Karpas-422 (cell line): ENCODE measurements around the gene POU3F3. TPM values are rescaled to one million over a fixed set of nuclear protein-coding genes. Genes with fewer than 3 reads are reported as not detected.

ENCODE experiments used
- DNase-seq: peaks from one replicate; pipeline ENCODE4 v3.0.0-alpha.2; 2015
- H2AFZ ChIP-seq: fragments of 200-600 bp; sonication (generic); 2 replicates; pipeline ENCODE4 v1.6.1; 2014; ENCODE audit warnings: antibody characterized with exemption, low read length, mixed read lengths
- H3K27ac ChIP-seq: fragments of 200-600 bp; sonication (generic); 2 replicates; pipeline ENCODE4 v1.5.1; 2014; ENCODE audit warnings: mild to moderate bottlenecking, low read length, moderate library complexity
- H3K27me3 ChIP-seq: fragments of 200-600 bp; sonication (generic); 2 replicates; pipeline ENCODE4 v1.6.1; 2014; ENCODE audit warnings: low read length, mixed read lengths
- H3K36me3 ChIP-seq: fragments of 200-600 bp; sonication (generic); 2 replicates; pipeline ENCODE4 v1.6.1; 2014; ENCODE audit warnings: low read length, mixed read lengths; ENCODE audit not compliant: insufficient read depth
- H3K4me1 ChIP-seq: fragments of 200-600 bp; sonication (generic); 2 replicates; pipeline ENCODE4 v1.6.1; 2014; ENCODE audit warnings: mild to moderate bottlenecking, low read length, mixed read lengths
- H3K4me2 ChIP-seq: fragments of 200-600 bp; sonication (generic); 2 replicates; pipeline ENCODE4 v1.6.1; 2014; ENCODE audit warnings: low read length, low read depth, mild to moderate bottlenecking; ENCODE audit not compliant: poor library complexity, severe bottlenecking
- H3K4me3 ChIP-seq: fragments of 200-600 bp; sonication (generic); 2 replicates; pipeline ENCODE4 v1.5.1; 2014; ENCODE audit warnings: mild to moderate bottlenecking, antibody characterized with exemption, low read length, mixed read lengths
- H3K79me2 ChIP-seq: fragments of 200-600 bp; sonication (generic); 2 replicates; pipeline ENCODE4 v1.6.1; 2014; ENCODE audit warnings: mild to moderate bottlenecking, low read length, mixed read lengths
- H3K9ac ChIP-seq: fragments of 200-600 bp; sonication (generic); 2 replicates; pipeline ENCODE4 v1.6.0; 2014; ENCODE audit warnings: low read length
- H3K9me2 ChIP-seq: fragments of 200-600 bp; sonication (generic), shearing (Covaris generic); replicated peaks from 2 replicates; pipeline ENCODE4 v1.6.0; 2014; ENCODE audit warnings: mild to moderate bottlenecking, low read length, moderate library complexity; ENCODE audit not compliant: insufficient read depth
- H3K9me3 ChIP-seq: fragments of 300-700, 200-600 bp; sonication (generic); 2 replicates; pipeline ENCODE4 v1.6.1; 2014; ENCODE audit warnings: low read length, mixed read lengths
- H4K20me1 ChIP-seq: fragments of 200-600 bp; sonication (generic); 2 replicates; pipeline ENCODE4 v1.6.1; 2014; ENCODE audit warnings: mild to moderate bottlenecking, antibody characterized with exemption, low read length, low read depth; ENCODE audit not compliant: insufficient read depth
- total RNA-seq: library from RNA; depleted of rRNA; stranded (reverse); fragments of >200 nt; shearing (Covaris generic); gene quantifications from 2 replicates; pipeline ENCODE4 v1.2.3, GENCODE V29; 2014; ENCODE audit warnings: low replicate concordance

Gene POU3F3
- total RNA-seq, 1 experiment from 2014 or later = not detected

GRCh38 chr2:104887676-104888075, 33.8 kb downstream of the POU3F3 start:
- H3K9ac ChIP-seq = no peak overlapping the region
- DNase-seq = no peak
- no peaks in the 10 kb centered on the region for H4K20me1 ChIP-seq
- no peaks in the 10 kb centered on the region for H3K9me2 ChIP-seq
- H3K36me3 ChIP-seq = no peaks in the 10 kb centered on the region
- H3K9me3 ChIP-seq = no peaks in the 10 kb centered on the region
- H3K4me3 ChIP-seq = no peak overlapping the region
- H3K4me2 ChIP-seq = no peak overlapping the region
- H3K27ac ChIP-seq = no peak overlapping the region
- no peak overlapping the region for H2AFZ ChIP-seq
- H3K79me2 ChIP-seq = no peaks in the 10 kb centered on the region
- H3K27me3 ChIP-seq = no peaks in the 10 kb centered on the region
- H3K4me1 ChIP-seq = no peaks in the 10 kb centered on the region

DNA sequence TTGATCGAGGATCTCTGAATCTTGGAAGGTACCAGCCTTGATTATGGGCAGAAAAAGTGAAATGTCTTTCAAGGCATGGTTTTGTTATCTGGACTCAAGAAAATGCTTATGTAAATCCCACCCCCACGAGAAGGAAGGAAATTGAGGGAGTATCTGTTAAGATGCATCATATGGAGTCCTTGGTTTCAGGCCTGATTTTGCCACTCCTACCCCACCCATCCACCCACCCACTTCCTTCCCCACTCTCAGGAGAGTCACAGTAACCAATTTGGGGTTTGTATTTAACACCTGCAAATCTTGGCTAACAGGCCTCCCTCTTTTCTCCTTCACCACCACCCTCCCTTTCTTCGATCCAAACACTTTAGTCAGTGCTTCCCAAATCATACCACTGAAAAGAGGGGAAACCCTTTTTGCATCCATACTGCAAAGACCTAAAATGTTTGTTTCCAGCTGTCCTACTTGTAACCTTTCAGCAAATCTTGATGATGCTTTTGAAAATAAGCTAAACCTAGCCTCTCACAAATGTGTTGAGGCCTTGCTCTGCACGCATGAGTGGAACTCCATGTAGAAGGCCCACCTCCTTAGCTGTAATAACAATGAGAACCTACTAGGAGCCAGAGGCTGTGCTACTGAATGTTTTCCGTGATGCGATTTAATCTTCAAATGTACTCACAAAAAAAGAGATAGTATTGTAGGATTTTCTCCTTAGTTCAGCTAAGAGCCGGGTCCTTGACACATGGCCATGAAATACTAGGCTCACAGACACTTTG, 34.8 kb downstream of the POU3F3 start:
- 0 out of 2 replicates have a peak overlapping the region, but pooled peaks have one; percentile 21 for H2AFZ ChIP-seq
- H3K4me3 ChIP-seq = no peak overlapping the region

DNA sequence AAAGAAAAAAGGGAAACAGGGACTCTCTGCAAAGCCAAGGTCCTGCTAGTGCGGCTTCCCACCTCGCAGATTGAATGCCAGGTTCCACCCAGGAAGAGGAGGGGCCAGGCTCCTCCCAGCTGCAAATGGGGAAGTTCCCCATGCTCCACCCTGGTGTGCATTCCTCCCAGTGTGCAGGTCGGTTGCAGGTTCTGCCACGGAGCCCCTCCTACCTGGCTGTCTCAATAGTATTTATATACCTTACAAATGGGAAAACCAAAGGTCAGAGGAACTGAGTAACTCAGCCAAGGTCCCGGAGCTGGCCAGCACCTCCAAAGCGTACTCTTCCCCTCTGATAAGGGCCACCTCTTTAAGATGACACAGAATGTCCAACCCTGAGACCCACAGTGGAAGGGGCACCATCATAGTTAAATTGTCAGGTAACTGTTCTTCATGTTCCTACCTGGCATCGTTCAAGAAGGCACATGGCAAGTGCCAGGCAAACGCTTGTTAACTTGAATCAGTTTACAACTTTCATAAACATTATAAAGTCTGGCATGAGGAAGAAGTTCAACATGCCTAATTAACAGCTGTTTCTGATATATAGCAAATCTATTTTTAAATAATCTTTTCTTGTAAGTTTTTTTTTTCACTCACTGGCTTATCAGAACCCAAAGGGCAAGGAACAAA, 35.5 kb downstream of the POU3F3 start:
- Histone ChIP-seq H3K27ac (no peak overlapping the region), H3K4me3 (no peak overlapping the region), H3K4me1 (no peaks in the 10 kb centered on the region), H3K9me3 (no peaks in the 10 kb centered on the region), H2AFZ (0 out of 2 replicates have a peak overlapping the region, but pooled peaks have one; percentile 21), H3K4me2 (no peak overlapping the region), H4K20me1 (no peaks in the 10 kb centered on the region), H3K27me3 (no peaks in the 10 kb centered on the region), H3K9ac (no peak overlapping the region), H3K79me2 (no peaks in the 10 kb centered on the region), H3K9me2 (no peaks in the 10 kb centered on the region), H3K36me3 (no peaks in the 10 kb centered on the region)
- DNase-seq = no peak

More for the DNA sequence above, 34.8 kb downstream of the POU3F3 start:
- Histone ChIP-seq H3K27ac (no peak overlapping the region), H3K9ac (no peak overlapping the region), H3K79me2 (no peaks in the 10 kb centered on the region), H3K9me2 (no peaks in the 10 kb centered on the region), H3K4me2 (no peak overlapping the region), H4K20me1 (no peaks in the 10 kb centered on the region), H3K4me1 (no peaks in the 10 kb centered on the region), H3K9me3 (no peaks in the 10 kb centered on the region), H3K36me3 (no peaks in the 10 kb centered on the region), H3K27me3 (no peaks in the 10 kb centered on the region)
- no peak for DNase-seq

DNA sequence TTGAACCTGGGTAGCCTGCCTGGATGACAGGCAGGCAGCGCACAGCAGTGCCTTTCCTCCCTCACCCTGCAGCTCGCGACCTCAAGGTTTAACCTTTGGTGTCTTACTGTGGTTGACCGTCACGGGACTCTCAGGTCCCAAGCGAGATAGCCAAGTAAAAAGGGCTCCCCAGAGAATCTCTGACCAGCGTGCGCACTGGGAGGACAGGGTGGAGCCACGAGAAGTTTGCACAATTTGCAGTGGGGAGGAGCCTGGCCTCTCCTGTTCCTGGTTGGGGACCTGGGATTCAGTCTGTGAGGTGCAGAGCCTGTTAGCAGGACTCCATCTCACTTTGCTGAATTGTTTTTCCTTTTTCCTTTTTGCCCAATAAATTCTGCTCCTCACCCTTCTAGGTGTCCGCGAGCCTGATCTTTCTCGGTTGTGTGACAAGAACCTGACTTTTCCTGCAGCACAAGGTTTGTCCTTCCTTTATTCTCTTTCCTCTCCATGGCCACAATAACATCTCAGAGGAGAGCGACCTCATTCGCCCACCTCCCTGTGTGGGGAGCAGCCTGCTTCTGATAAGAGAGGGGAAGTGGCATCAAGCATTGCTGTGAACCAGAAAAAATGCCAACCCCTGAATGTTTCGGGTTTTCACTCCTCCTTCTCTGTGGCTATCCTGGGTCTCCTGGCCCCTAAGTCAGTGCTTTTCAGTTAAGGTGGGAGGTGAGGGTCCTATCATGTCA, 36.2 kb downstream of the POU3F3 start:
- no peak overlapping the region for H3K9ac ChIP-seq
- H2AFZ ChIP-seq = no peak overlapping the region
- H3K79me2 ChIP-seq = no peaks in the 10 kb centered on the region
- no peaks in the 10 kb centered on the region for H3K9me3 ChIP-seq
- H3K4me1 ChIP-seq = no peaks in the 10 kb centered on the region
- H4K20me1 ChIP-seq = no peaks in the 10 kb centered on the region
- no peak for DNase-seq
- H3K9me2 ChIP-seq = no peaks in the 10 kb centered on the region
- H3K27me3 ChIP-seq = no peaks in the 10 kb centered on the region
- no peak overlapping the region for H3K4me2 ChIP-seq
- H3K4me3 ChIP-seq = no peak overlapping the region
- H3K36me3 ChIP-seq = no peaks in the 10 kb centered on the region
- H3K27ac ChIP-seq = no peak overlapping the region

DNA sequence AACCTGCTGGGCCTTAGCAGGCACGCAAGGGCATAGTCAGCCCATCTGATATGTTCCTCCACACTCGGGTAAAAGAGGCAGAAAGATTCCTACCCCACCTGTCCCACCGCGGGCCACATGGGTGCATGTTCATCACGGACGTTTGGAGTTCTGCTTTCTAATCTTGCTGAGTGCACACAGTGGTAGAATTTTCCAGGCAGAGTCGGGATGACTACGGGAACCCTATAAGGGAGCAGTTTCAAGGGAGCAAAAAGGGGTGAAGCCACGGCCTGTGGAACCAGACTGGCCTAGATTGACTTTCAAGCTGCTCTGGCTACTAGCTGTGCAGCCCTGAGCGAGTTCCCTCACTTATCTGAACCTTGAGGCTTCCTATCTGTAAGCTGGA, 36.8 kb downstream of the POU3F3 start:
- Histone ChIP-seq H3K9ac (no peak overlapping the region), H2AFZ (no peak overlapping the region), H3K9me3 (no peaks in the 10 kb centered on the region), H3K4me2 (no peak overlapping the region), H3K79me2 (no peaks in the 10 kb centered on the region), H3K27me3 (no peaks in the 10 kb centered on the region), H3K9me2 (no peaks in the 10 kb centered on the region), H4K20me1 (no peaks in the 10 kb centered on the region), H3K4me1 (no peaks in the 10 kb centered on the region), H3K27ac (no peak overlapping the region), H3K36me3 (no peaks in the 10 kb centered on the region), H3K4me3 (no peak overlapping the region)
- no peak for DNase-seq

DNA sequence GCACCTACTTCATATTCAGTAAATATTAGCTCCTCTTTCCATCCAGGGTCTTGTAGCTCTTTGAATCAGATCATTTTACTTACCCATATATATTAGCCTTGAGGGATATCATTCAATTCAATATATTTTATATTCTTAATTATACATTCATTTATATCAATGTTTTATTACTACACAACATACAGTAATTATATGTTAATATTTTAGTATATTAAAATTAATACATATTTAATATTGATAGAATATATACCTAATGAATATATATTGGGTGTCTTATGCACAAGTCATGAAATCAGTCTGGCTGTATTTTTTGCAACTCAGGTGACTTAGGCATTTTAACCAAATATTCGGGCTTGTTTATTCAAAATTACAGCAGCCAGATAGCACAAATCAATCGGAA, 37.2 kb downstream of the POU3F3 start:
- no peak overlapping the region for H3K9ac ChIP-seq
- H3K4me3 ChIP-seq = no peak overlapping the region
- H3K9me2 ChIP-seq = no peaks in the 10 kb centered on the region
- no peaks in the 10 kb centered on the region for H3K4me1 ChIP-seq
- no peak overlapping the region for H3K4me2 ChIP-seq
- H3K9me3 ChIP-seq = no peaks in the 10 kb centered on the region
- H3K27me3 ChIP-seq = no peaks in the 10 kb centered on the region
- no peaks in the 10 kb centered on the region for H3K79me2 ChIP-seq
- H4K20me1 ChIP-seq = no peaks in the 10 kb centered on the region
- H3K27ac ChIP-seq = no peak overlapping the region
- no peak overlapping the region for H2AFZ ChIP-seq
- DNase-seq = no peak
- H3K36me3 ChIP-seq = no peaks in the 10 kb centered on the region

DNA sequence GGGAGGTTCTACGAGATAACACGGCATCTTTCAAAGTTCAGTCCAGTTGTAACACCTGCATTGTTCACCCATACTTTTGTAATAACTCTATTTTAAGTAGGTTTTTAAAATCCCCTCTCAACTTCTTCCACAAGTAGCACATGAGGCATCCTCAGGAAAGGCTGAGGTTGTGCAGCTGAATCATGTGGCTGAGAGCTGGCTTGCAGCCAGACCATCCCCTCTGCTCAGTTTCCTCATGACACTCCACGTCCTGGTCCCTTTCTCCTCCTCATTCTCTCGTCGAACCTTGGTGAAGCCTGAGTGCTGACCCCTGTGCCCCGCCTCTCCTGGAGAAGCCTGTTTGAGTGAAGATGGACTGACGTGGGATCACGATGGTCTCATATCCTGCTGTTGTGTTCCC, 42.5 kb downstream of the POU3F3 start:
- H3K4me1 ChIP-seq = no peaks in the 10 kb centered on the region
- no peaks in the 10 kb centered on the region for H4K20me1 ChIP-seq
- H3K9me3 ChIP-seq = no peaks in the 10 kb centered on the region
- H2AFZ ChIP-seq = no peak overlapping the region
- H3K27me3 ChIP-seq = no peaks in the 10 kb centered on the region
- no peak overlapping the region for H3K9ac ChIP-seq
- no peaks in the 10 kb centered on the region for H3K79me2 ChIP-seq
- H3K9me2 ChIP-seq = no peaks in the 10 kb centered on the region
- no peak overlapping the region for H3K27ac ChIP-seq
- no peak overlapping the region for H3K4me2 ChIP-seq
- H3K36me3 ChIP-seq = no peaks in the 10 kb centered on the region
- no peak overlapping the region for H3K4me3 ChIP-seq
- no peak for DNase-seq

GRCh38 chr2:104897515-104898184, 43.7 kb downstream of the POU3F3 start:
- no peaks in the 10 kb centered on the region for H3K9me3 ChIP-seq
- no peak for DNase-seq
- no peak overlapping the region for H3K4me3 ChIP-seq
- no peak overlapping the region for H2AFZ ChIP-seq
- H3K79me2 ChIP-seq = no peaks in the 10 kb centered on the region
- H3K4me1 ChIP-seq = no peaks in the 10 kb centered on the region
- H3K9ac ChIP-seq = no peak overlapping the region
- H3K9me2 ChIP-seq = no peaks in the 10 kb centered on the region
- no peaks in the 10 kb centered on the region for H3K36me3 ChIP-seq
- no peak overlapping the region for H3K27ac ChIP-seq
- H4K20me1 ChIP-seq = no peaks in the 10 kb centered on the region
- H3K27me3 ChIP-seq = no peaks in the 10 kb centered on the region
- no peak overlapping the region for H3K4me2 ChIP-seq
